Mesendoderm (in vitro differentiated cells): ENCODE data around the gene PRSS3.
"Not testable (repeated sequence)": the region's sequence is repeated elsewhere in the genome, so short reads cannot be mapped to it uniquely, and the experiment has no call there.

ENCODE experiments used
- DNase-seq: peaks from one replicate; pipeline ENCODE4 v3.0.0; 2013
- H2AK5ac ChIP-seq: 2 replicates; pipeline ENCODE4 v1.6.1; 2013; ENCODE audit warnings: low read length, inconsistent platforms
- H2BK120ac ChIP-seq: 2 replicates; pipeline ENCODE4 v1.6.1; 2013; ENCODE audit warnings: low read depth, mild to moderate bottlenecking, low read length, moderate library complexity, mixed read lengths
- H2BK15ac ChIP-seq: replicated peaks from 2 replicates; pipeline ENCODE4 v1.6.1; 2013; ENCODE audit warnings: low read depth, mild to moderate bottlenecking, moderate library complexity
- H2BK5ac ChIP-seq: 2 replicates; pipeline ENCODE4 v1.6.1; 2013; ENCODE audit warnings: low read length, inconsistent platforms
- H3K18ac ChIP-seq: 2 replicates; pipeline ENCODE4 v1.6.1; 2013; ENCODE audit warnings: mild to moderate bottlenecking, low read length, mixed read lengths
- H3K23ac ChIP-seq: one replicate; pipeline ENCODE4 v1.6.1; 2013; ENCODE audit warnings: low read length
- H3K27ac ChIP-seq: 2 replicates; pipeline ENCODE4 v1.5.1; 2013; ENCODE audit warnings: low read depth, mild to moderate bottlenecking, inconsistent platforms, low read length, moderate library complexity
- H3K27me3 ChIP-seq: 2 replicates; pipeline ENCODE4 v1.6.1; 2013; ENCODE audit warnings: low read length, control low read depth, mild to moderate bottlenecking, inconsistent platforms; ENCODE audit not compliant: insufficient read depth, poor library complexity
- H3K36me3 ChIP-seq: 2 replicates; pipeline ENCODE4 v1.6.1; 2013; ENCODE audit warnings: low read length, inconsistent platforms; ENCODE audit not compliant: control insufficient read depth, insufficient read depth
- H3K4ac ChIP-seq: one replicate; pipeline ENCODE4 v1.6.1; 2013; ENCODE audit warnings: low read depth, mild to moderate bottlenecking, low read length, moderate library complexity
- H3K4me1 ChIP-seq: 2 replicates; pipeline ENCODE4 v1.6.1; 2013; ENCODE audit warnings: low read depth, low read length, inconsistent platforms; ENCODE audit not compliant: control insufficient read depth
- H3K4me2 ChIP-seq: 2 replicates; pipeline ENCODE4 v1.6.1; 2013; ENCODE audit warnings: low read length
- H3K4me3 ChIP-seq: 2 replicates; pipeline ENCODE4 v1.5.1; 2013; ENCODE audit warnings: mild to moderate bottlenecking, low read length
- H3K56ac ChIP-seq: one replicate; pipeline ENCODE4 v1.6.1; 2013; ENCODE audit warnings: low read length
- H3K79me1 ChIP-seq: 2 replicates; pipeline ENCODE4 v1.6.1; 2013; ENCODE audit warnings: low read length, inconsistent platforms
- H3K79me2 ChIP-seq: 2 replicates; pipeline ENCODE4 v1.6.1; 2013; ENCODE audit warnings: mild to moderate bottlenecking, low read length; ENCODE audit not compliant: control insufficient read depth, insufficient read depth
- H3K9ac ChIP-seq: 2 replicates; pipeline ENCODE4 v1.6.1; 2013; ENCODE audit warnings: low read length, inconsistent platforms
- H4K5ac ChIP-seq: one replicate; pipeline ENCODE4 v1.6.1; 2013; ENCODE audit warnings: low read length
- H4K8ac ChIP-seq: one replicate; pipeline ENCODE4 v1.6.1; 2013; ENCODE audit warnings: low read depth, mild to moderate bottlenecking, control low read depth, low read length, moderate library complexity
- WGBS: extraction: QIAGEN DNeasy Blood & Tissue Kit; methylation state at CpG from one replicate; pipeline ENCODE4 v1.1.7; 2013; ENCODE audit warnings: low lambda C conversion rate, missing lambda C conversion rate; ENCODE audit not compliant: insufficient coverage; ENCODE audit errors: extremely low coverage; 5-methylcytosine and 5-hydroxymethylcytosine counted together

Gene PRSS3

DNA sequence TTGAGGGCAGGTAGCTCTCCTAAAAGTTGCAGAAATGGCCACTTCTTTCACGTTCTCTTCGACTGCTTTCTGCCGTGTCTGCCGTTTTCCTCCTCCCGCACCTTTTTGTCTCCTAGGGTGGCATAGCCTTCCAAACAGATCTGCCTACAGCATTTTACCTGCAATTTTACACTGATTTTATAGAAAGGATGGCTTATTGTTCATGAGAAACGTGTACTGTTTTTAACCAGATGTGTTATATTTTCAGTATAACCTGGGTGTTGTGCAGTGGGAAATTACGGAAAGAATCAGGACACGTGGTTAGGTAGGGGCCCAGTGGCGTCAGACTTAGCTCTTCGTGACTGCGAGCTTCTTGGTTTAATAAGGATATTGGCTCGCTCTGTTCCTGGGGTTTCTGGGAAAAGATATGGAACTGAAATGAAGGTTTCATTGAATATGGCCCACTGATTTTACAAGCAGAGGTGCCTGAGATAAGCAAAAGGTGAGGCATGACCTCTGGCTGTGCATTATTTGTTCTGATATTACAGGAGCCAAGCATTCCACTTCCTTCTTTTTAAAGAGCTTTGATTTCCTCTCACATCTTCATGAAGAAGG is 43.7 kb upstream of the PRSS3 start:
- H3K18ac ChIP-seq: no peak overlapping the region
- H3K9ac ChIP-seq: no peak overlapping the region
- H3K23ac ChIP-seq: no peak overlapping the region
- no peak overlapping the region for H3K4me2 ChIP-seq
- no peak overlapping the region for H2BK5ac ChIP-seq
- H3K79me1 ChIP-seq: no peaks in the 10 kb centered on the region
- no peaks in the 10 kb centered on the region for H3K4me1 ChIP-seq
- H2BK15ac ChIP-seq: no peak overlapping the region
- no peak overlapping the region for H3K4ac ChIP-seq
- no peak overlapping the region for H2AK5ac ChIP-seq
- no peak overlapping the region for H4K8ac ChIP-seq
- H2BK120ac ChIP-seq: no peak overlapping the region
- no peak overlapping the region for H3K56ac ChIP-seq
- no peaks in the 10 kb centered on the region for H3K27me3 ChIP-seq
- H3K27ac ChIP-seq: no peak overlapping the region
- no peak for DNase-seq
- WGBS: no CpG with 5 or more reads among the region's 12 CpGs
- no peak overlapping the region for H4K5ac ChIP-seq
- H3K36me3 ChIP-seq: no peaks in the 10 kb centered on the region
- no peak overlapping the region for H3K4me3 ChIP-seq
- no peaks in the 10 kb centered on the region for H3K79me2 ChIP-seq

DNA sequence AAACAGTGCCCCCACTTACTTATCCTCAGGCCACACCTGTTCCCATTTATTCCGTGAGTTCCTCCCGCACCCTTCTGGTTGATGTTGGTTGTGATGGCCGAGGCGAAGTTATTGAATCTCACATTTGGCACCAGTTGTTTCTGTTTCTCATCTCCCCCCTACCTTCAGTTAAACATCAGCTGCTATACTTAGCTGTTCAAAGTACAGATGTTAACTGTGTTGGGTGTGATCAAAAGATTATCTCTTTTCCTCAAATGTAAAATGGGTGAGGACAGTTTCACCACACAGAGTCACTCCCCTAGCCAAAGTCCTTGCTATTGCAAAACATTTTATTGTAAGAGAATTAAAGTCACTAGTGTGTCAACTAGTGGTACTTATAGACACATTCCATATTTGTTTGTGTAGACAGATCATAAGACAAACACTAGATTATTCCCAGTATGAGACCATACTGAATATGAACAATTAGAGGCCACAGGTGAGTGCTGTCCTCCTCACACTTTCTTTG is 43.2 kb upstream of the PRSS3 start:
- Histone ChIP-seq H3K56ac (no peak overlapping the region), H3K4me1 (no peaks in the 10 kb centered on the region), H3K36me3 (no peaks in the 10 kb centered on the region), H2BK120ac (no peak overlapping the region), H3K27me3 (no peaks in the 10 kb centered on the region), H4K5ac (no peak overlapping the region), H3K4ac (no peak overlapping the region), H3K79me2 (no peaks in the 10 kb centered on the region), H3K23ac (no peak overlapping the region), H2AK5ac (no peak overlapping the region), H3K79me1 (no peaks in the 10 kb centered on the region), H4K8ac (no peak overlapping the region), H2BK15ac (no peak overlapping the region), H3K18ac (no peak overlapping the region), H2BK5ac (no peak overlapping the region), H3K27ac (no peak overlapping the region), H3K9ac (no peak overlapping the region), H3K4me2 (no peak overlapping the region), H3K4me3 (no peak overlapping the region)
- no CpG with 5 or more reads among the region's 4 CpGs for WGBS
- DNase-seq: no peak

DNA sequence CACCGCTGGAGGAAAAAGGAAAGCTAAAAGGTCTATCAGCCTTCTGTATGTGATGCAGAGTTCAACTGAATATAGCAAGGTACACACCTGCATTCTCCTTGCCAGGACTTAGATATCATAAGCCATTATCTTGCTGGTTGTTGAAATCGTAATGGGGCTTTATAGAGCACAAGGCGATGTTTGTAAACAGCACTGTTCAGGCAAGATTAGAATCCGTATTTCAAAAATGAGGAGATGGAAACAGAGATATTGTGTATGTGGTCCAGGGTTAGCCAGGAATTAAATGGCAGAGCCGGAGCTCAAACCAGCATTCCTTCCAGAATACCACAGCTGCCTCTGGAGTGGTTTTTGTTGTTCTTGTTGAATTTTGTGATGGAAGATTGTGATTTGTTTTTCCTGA is 42.6 kb upstream of the PRSS3 start:
- not testable (repeated sequence) for DNase-seq, H2AK5ac ChIP-seq
- no CpG with 5 or more reads among the region's 5 CpGs for WGBS

DNA sequence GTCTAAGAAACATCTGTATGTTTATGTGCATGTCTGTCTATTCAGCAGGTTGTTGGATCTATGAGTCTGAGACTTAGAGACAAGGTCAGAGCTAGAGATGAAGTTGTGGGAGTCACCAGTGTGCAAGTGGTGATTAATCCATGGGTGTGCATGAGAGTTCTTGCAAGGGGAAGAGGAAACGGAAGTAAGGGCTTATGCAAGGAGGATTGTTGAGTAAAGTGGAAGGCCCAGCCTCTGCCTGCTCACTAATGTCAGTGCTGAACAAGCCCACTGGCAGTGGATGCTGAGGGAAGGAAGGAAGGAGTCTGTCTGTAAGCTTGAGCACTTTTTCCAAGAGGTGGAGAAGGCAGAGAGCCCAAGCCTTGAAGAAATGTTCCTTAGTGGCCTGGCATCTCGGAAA is 35.7 kb upstream of the PRSS3 start:
- not testable (repeated sequence) for H3K9ac ChIP-seq, H3K4me2 ChIP-seq, H3K23ac ChIP-seq, H2BK5ac ChIP-seq, H2AK5ac ChIP-seq, H4K5ac ChIP-seq, H2BK120ac ChIP-seq, H2BK15ac ChIP-seq, H3K36me3 ChIP-seq, H3K18ac ChIP-seq, H3K4ac ChIP-seq, H3K27ac ChIP-seq, H3K79me2 ChIP-seq, H3K79me1 ChIP-seq, H3K56ac ChIP-seq, H3K4me3 ChIP-seq, H3K27me3 ChIP-seq, DNase-seq, H4K8ac ChIP-seq, H3K4me1 ChIP-seq
- WGBS: no CpG with 5 or more reads among the region's 2 CpGs

More for the DNA sequence above, 42.6 kb upstream of the PRSS3 start:
- not testable (repeated sequence) for H3K36me3 ChIP-seq, H2BK120ac ChIP-seq, H2BK5ac ChIP-seq, H3K18ac ChIP-seq, H3K23ac ChIP-seq, H3K27me3 ChIP-seq, H3K4me3 ChIP-seq, H3K4ac ChIP-seq, H3K79me2 ChIP-seq, H3K4me2 ChIP-seq, H3K27ac ChIP-seq, H3K79me1 ChIP-seq, H3K56ac ChIP-seq, H3K9ac ChIP-seq, H3K4me1 ChIP-seq, H2BK15ac ChIP-seq, H4K5ac ChIP-seq, H4K8ac ChIP-seq

DNA sequence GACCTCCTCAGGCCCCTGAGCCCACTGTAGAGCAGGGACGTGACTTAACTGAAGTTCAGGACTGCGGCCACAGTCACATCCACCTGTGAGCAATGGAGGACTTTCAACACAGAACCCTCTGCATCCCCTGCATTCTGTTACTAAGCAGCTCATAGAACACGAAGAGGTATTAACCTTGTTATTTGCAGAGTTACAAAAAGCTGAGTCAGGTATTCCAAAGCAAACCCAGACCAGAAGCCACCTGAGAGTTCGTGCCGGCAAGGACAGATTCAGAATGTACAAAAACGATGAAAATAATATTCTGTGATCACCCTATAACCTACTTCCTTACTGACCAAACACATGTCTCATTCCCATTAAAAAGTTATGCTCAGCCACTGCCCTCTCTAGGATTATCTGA is 33.0 kb upstream of the PRSS3 start:
- Histone ChIP-seq H2AK5ac (no peak overlapping the region), H3K18ac (no peak overlapping the region), H3K56ac (no peak overlapping the region), H3K4me2 (no peak overlapping the region), H2BK15ac (no peak overlapping the region), H4K5ac (no peak overlapping the region), H3K4ac (no peak overlapping the region), H3K9ac (no peak overlapping the region), H3K4me1 (no peaks in the 10 kb centered on the region), H3K36me3 (no peaks in the 10 kb centered on the region), H4K8ac (no peak overlapping the region), H3K4me3 (no peak overlapping the region), H3K79me1 (no peaks in the 10 kb centered on the region), H3K23ac (no peak overlapping the region), H3K27ac (no peak overlapping the region), H3K27me3 (no peaks in the 10 kb centered on the region), H3K79me2 (no peaks in the 10 kb centered on the region), H2BK5ac (no peak overlapping the region), H2BK120ac (no peak overlapping the region)
- WGBS: no CpG with 5 or more reads among the region's 6 CpGs
- DNase-seq: no peak

DNA sequence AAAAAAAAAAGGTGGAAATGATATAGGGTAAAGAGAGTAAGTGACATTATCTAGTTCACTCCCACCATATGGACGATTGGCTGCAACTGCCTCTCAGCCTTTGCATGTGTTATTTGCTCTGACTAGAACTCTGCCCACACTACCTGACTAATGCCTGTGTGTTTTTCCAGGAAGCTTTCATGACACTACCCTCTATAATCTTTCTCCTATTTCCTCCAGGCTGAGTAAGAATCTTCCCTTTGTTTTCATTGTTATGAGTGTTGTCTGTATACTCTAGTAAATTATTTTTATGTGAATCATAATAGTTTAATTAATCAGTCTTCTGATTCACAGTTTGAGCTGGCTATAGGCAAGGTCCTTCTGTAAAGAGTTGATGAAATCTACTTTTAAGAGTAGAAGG is 31.7 kb upstream of the PRSS3 start:
- H3K18ac ChIP-seq, DNase-seq, H3K27ac ChIP-seq, H3K4me3 ChIP-seq, H3K79me1 ChIP-seq, H3K4me2 ChIP-seq, H2AK5ac ChIP-seq, H2BK120ac ChIP-seq, H2BK5ac ChIP-seq, H3K79me2 ChIP-seq, H4K5ac ChIP-seq, H3K36me3 ChIP-seq, H4K8ac ChIP-seq, H3K4ac ChIP-seq, H3K56ac ChIP-seq, H3K4me1 ChIP-seq, H3K9ac ChIP-seq, H3K27me3 ChIP-seq, H2BK15ac ChIP-seq, H3K23ac ChIP-seq: not testable (repeated sequence)
- WGBS: no CpG with 5 or more reads among the region's 1 CpG
